Superior temporal gyrus (tissue), 1 donor: Measurements from ENCODE around the gene AHI1.
"Not testable (repeated sequence)": the region's sequence is repeated elsewhere in the genome, so short reads cannot be mapped to it uniquely, and the experiment has no call there.

Experiments
- DNase-seq: peaks from one replicate; pipeline ENCODE4 v3.0.0-alpha.2; 2016; ENCODE audit errors: extremely low spot score

The AHI1 gene

DNA sequence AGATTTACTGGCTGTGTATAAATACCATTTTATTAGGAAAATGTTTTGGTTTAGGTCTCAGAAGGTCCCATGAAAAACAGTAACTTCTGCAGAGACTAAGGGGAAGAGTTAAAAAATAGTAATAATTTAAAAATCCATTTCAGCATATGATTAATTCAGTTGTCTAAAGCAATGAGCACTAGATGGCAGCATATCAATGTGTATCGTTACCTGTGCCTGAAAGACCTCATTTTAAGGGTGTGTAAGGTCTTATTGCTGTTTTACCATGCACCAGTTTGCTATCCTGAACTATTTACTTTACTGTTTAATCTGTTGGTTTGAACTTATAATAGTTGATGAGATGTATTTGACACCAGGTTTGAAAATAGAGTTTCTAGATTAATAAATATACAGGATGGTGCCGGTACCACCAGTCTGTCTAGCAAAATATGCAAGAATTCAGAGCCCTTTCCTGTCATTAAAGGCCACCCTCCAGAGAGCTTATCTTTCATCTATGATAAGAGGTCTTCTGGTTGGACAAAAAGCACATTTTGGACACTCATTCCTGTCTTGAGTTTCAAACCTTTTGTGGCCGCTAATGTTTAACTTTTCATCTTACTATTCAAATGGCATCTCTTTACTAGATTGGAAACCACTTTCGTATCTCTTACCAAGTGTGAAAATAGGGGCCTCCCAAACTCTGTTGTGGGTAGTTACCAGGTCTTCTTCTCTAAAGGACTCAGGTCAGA is 8.9 kb upstream of the AHI1 start:
- peak; percentile 76 for DNase-seq

DNA sequence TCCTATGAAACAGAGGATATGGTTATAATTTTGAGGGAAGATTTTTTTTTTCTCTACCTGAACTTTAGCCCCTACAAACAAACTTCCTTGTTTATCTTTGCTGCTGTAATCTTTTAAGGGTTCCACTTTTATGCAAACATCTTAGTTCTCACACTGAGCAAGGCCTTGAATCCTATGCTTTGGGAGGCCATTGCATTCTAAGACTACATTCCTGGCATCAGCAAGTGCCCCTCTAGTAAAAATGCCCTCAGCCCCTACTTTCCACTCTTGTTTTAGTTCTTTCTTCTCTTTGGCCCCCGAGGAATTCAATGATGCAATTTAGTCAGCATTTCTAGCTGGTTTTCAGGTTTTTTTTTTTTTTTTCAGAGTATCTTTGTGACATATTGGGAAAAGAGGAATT is 8.1 kb upstream of the AHI1 start:
- DNase-seq = no peak

GRCh38 chr6:135505222-135505621 is 7.7 kb upstream of the AHI1 start:
- no peak for DNase-seq

GRCh38 chr6:135504734-135505133 is 7.2 kb upstream of the AHI1 start:
- DNase-seq = no peak

- no peak for DNase-seq
These were observed 6.3 kb upstream of the AHI1 start for GRCh38 chr6:135503703-135504475.

- DNase-seq = no peak
These were observed 2.2 kb upstream of the AHI1 start for GRCh38 chr6:135499441-135500340.

DNA sequence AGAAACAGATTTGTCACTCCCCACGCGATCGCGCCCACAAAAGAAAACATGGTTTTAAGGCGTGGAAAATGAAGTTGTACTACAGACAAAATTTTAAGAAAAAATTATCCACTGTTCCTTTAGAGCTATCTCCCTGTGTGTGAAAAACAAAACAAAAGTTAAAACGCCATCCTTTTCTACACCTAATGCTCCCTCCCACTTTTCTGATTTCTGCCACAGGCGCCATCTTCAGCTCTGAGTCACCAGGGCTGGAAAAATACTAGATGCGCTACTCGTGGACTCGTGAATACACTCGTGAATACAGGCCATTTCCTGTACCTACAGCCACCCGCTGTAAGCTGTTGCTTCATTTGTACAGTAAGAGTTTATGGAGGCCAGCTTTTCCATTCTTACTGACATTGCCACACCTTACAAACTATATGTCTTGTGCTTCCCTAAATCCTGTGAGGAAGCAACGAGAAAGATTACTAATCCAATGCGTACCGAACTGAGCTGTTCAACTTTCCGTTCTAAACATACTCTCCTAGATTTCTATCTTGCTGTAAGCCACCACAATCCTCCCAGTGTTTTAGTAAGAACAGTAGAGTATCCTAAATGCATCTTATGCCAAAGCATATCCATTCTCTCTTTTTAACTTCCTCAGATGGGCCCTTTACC is 773 bp upstream of the AHI1 start:
- DNase-seq = peak; percentile 90

- DNase-seq = peak; percentile 59
These were observed 634 bp downstream of the AHI1 start for GRCh38 chr6:135496800-135497411.

GRCh38 chr6:135493218-135493961 is 4.2 kb downstream of the AHI1 start:
- DNase-seq = no peak

DNA sequence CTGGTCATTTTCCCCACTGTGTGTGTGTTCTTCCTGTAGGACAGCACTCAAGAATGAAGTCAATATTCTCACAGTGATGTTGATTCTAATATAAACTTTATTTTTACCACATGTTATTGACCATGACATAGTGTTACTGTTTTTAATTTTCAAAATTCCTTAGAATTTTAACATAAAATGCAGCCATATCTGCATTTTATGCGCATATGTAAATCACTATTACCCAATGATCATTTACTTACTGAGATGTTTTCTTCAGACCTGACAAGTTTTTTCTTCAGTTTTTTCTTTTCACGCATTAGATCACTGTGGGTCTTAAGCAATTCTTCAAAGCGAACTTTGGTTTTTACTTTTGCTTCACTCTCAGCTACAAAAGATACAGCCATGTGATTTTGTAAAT is 7.2 kb downstream of the AHI1 start:
- no peak for DNase-seq

DNA sequence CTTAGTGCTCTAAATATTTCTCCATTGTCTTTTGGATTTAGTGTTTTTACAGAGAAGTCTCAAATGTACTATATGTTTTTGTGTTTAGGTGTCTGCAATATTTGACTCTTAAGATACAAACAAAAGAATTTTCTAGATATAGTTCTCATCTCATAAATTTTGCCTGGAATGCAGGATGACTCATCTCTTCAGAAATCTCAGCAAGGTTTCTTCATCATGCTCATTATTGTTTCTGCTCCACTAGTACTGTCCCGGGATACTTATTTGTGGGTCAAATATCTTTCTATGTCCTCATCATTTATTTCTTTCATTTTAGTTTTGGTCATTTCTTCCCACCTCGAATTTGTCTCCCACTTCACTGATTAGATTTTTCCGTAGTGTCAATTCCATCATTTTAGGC is 9.5 kb downstream of the AHI1 start:
- DNase-seq = no peak

DNA sequence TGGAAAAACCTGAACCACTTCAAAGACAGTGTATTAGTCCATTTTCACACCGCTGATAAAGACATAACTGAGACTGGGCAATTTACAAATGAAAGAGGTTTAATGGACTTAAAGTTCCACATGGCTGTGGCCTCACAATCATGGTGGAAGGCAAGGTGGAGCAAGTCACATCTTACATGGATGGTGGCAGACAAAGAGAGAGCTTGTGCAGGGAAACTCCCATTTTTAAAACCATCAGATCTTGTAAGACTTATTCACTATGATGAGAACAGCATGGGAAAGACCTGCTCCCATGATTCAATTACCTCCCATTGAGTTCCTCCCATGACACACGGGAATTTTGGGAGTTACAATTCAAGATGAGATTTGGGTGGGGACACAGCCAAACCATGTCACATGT is 13.6 kb downstream of the AHI1 start:
- DNase-seq = not testable (repeated sequence)

DNA sequence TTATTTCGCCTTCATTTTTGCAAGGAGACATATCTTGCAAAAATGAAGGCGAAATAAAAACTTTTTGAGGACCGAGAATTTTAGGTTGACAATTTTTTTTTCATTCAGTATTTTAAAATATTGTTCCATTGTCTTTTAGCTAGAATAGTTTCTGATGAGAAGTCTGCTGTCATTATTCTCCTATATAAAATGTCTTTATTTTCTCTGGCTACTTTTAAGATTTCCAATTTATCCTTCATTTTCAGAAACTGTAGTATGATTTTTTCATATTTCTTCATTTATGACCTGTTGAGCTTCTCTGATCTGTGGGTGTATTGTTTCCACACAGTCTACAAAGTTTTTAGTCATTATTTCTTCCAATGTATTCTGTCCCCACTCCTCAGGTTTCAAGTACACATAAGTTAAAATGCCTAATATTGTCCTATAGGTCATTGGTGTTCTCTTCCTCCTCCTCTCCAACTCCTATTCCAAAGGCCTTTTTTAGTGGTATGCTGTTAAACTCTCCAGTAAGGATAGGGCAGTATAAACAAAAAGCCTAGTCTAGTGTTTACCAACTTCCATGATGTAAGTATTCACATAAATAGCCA is 15.7 kb downstream of the AHI1 start:
- DNase-seq = no peak

- no peak for DNase-seq
These were observed 17.9 kb downstream of the AHI1 start for GRCh38 chr6:135479601-135480000.

- DNase-seq = no peak
These were observed 18.9 kb downstream of the AHI1 start for GRCh38 chr6:135478626-135479025.

- DNase-seq = no peak
These were observed 22.2 kb downstream of the AHI1 start for GRCh38 chr6:135475292-135475886.

DNA sequence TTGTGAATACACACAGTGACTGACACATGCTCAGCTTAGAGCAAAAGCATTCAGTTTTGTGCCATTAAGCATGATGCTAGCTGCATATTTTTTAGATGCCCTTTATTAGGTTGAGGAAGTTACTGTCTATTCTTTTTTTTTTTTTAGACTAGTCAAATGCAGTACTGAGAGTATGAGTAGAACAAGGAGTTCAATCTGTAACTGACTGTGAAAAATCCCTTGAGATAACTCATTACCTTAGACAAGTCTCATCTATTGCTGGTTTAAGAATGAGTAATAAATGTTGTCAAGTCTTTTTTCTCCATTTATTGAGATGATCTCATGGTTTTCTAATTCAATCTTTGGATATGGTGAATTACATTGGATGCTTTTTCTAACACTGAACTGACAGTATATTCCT is 23.2 kb downstream of the AHI1 start:
- no peak for DNase-seq

- DNase-seq = no peak
These were observed 31.6 kb downstream of the AHI1 start for GRCh38 chr6:135465903-135466302.

DNA sequence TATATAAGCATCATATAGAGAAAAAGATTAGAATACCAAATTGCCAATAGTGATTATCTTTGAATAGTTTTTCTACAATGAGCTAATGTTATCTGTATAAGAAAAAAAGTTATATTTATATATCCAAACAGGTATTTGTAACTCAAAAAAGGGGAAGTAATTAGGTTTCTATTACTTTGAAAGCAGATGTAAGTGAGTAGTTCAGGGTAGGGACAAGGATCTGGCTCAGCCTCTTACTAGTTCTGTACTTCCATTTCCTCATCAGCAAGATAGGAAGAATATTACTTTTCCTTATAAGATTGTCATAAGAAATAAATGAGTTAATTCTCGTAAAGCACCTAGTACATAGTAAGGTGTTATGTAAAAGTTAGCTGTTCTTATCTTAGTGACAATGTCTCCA is 32.2 kb downstream of the AHI1 start:
- DNase-seq = no peak

GRCh38 chr6:135464634-135465033 is 32.9 kb downstream of the AHI1 start:
- DNase-seq = no peak
